ENCODE measurements around the gene EXOC4.

DNA sequence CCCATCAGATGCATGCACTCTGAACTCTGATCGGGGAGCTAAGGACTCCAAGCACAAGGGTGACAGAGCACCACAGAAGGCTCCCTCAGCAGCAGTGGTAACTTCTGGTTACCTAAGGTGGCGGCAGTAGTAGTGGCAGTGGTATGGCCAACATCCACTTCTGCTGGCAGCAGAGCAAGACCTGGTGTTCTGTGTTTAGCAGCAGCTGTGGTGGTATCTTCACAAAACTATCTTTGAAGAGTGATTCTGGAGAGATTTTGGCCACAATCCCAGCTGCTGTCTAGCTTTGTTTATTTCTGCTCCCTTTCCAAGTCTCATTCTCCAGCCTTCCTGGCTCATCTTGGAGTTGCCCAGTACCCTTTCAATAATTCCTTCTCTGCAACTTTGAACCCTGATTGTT lies 771.9 kb downstream of the EXOC4 start:
- no peak for TF ChIP-seq POLR2A (IDR thresholded peaks at IDR 0.05; ENCODE audit: low read length)
- no peak for TF ChIP-seq GATA1 (IDR thresholded peaks at IDR 0.05; ENCODE audit: low read depth, low read length)

Data from erythroblast (primary cell).